Peyer's patch (tissue), 4 donors: Measurements from ENCODE around the gene DCXR.

Experiments used
- CTCF ChIP-seq, 6 experiments: fragments of 450-650 bp in 4 of 6; fragments of 200-600 bp in 2 of 6; sonication (generic) in 1 of 6; IDR thresholded peaks; one replicate each; pipeline ENCODE4 v1.5.1; 2017 to 2019; ENCODE audit warnings: antibody characterized with exemption in 6 of 6, mild to moderate bottlenecking in 3 of 6, moderate library complexity in 1 of 6
- POLR2A ChIP-seq, 2 donors: fragments of 450-650 bp; IDR thresholded peaks; one replicate each; pipeline ENCODE4 v1.5.1; 2017; ENCODE audit warnings: antibody characterized with exemption in 2 of 2, mild to moderate bottlenecking in 2 of 2, moderate library complexity in 2 of 2

GRCh38 chr17:82035488-82035887 is 2.0 kb downstream of the DCXR start:
- TF ChIP-seq CTCF (IDR thresholded peaks at IDR 0.05) (no peak), POLR2A (IDR thresholded peaks at IDR 0.05) (no peak)
